CD4-positive, alpha-beta T cell (primary cell): ENCODE results near the gene PDE6G. TPM values are rescaled to one million over a fixed set of nuclear protein-coding genes. Genes with fewer than 3 reads are reported as not detected.

Experiments
- ATAC-seq: fragments of 200-7000 bp; cut with Tn5 transposase; one replicate; pipeline ENCODE4 v1.10.0; 2022; ENCODE audit warnings: mild to moderate bottlenecking; ENCODE audit not compliant: poor library complexity
- CTCF ChIA-PET: fragments of 350-600 bp; sonication (Branson Sonifier 250); formaldehyde crosslinking; loops from one replicate; lab custom pipeline; 2021; ENCODE audit warnings: antibody characterized with exemption, inconsistent platforms; lab: Charles Lee
- POLR2A ChIA-PET: fragments of 350-600 bp; sonication (Branson Sonifier 250); formaldehyde crosslinking; loops from one replicate; lab custom pipeline; 2021; ENCODE audit warnings: antibody characterized with exemption, inconsistent platforms; lab: Charles Lee
- DNase-seq, 14 experiments: peaks; one replicate each; pipeline ENCODE4 v3.0.0-alpha.2; 2013 to 2020; ENCODE audit warnings: mixed read lengths in 2 of 14
- H3K27ac ChIP-seq, 2 donors: one replicate each; pipeline versions ENCODE4 v1.5.1 to v1.7.0; 2013; ENCODE audit warnings: low read length in 2 of 2, low read depth in 1 of 2, mild to moderate bottlenecking in 1 of 2
- H3K27me3 ChIP-seq, 2 experiments: 1 replicate in 1 of 2; 2 replicates in 1 of 2; pipeline versions ENCODE4 v1.6.1 to v1.7.0; 2013; ENCODE audit warnings: low read length in 2 of 2, control low read depth in 1 of 2, mild to moderate bottlenecking in 1 of 2, moderate library complexity in 1 of 2; ENCODE audit not compliant: insufficient read depth in 2 of 2, control insufficient read depth in 1 of 2
- H3K36me3 ChIP-seq: one replicate; pipeline ENCODE4 v1.6.1; 2013; ENCODE audit warnings: low read length, control low read depth; ENCODE audit not compliant: insufficient read depth
- H3K4me1 ChIP-seq: one replicate; pipeline ENCODE4 v1.6.1; 2013; ENCODE audit warnings: low read length, control low read depth; ENCODE audit not compliant: insufficient read depth
- H3K4me3 ChIP-seq: one replicate; pipeline ENCODE4 v1.5.1; 2013; ENCODE audit warnings: mild to moderate bottlenecking, low read length, moderate library complexity
- H3K9me3 ChIP-seq, 2 experiments: 1 replicate in 1 of 2; 2 replicates in 1 of 2; pipeline versions ENCODE4 v1.6.1 to v1.7.0; 2013; ENCODE audit warnings: low read length in 2 of 2, mild to moderate bottlenecking in 2 of 2, control low read depth in 1 of 2, moderate library complexity in 1 of 2; ENCODE audit not compliant: control insufficient read depth in 1 of 2, insufficient read depth in 1 of 2
- H3K27ac Mint-ChIP-seq: one replicate; pipeline ENCODE4 v1.8.0; 2020; ENCODE audit warnings: mixed read lengths
- H3K27me3 Mint-ChIP-seq: one replicate; pipeline ENCODE4 v1.8.0; 2021; ENCODE audit warnings: mixed read lengths
- H3K36me3 Mint-ChIP-seq: one replicate; pipeline ENCODE4 v1.8.0; 2021; ENCODE audit warnings: low read depth, mixed read lengths
- H3K4me1 Mint-ChIP-seq: one replicate; pipeline ENCODE4 v1.8.0; 2021; ENCODE audit warnings: low read depth, mixed read lengths
- H3K4me3 Mint-ChIP-seq: one replicate; pipeline ENCODE4 v1.8.0; 2020; ENCODE audit warnings: mild to moderate bottlenecking, mixed read lengths
- H3K9me3 Mint-ChIP-seq: one replicate; pipeline ENCODE4 v1.8.0; 2020; ENCODE audit warnings: mixed read lengths
- CTCF ChIP-seq: fragments of 200-600 bp; IDR thresholded peaks from one replicate; pipeline ENCODE4 v1.8.0; 2022; ENCODE audit warnings: antibody characterized with exemption, mild to moderate bottlenecking
- intact Hi-C, 2 experiments: fragments of 100-400 bp; cut with DNase I in 1 of 2; cut with micrococcal nuclease in 1 of 2; formaldehyde crosslinking; loops; one replicate each; pipeline versions ENCODE4 v1.15.1 to v1.9.0; 2023 to 2025; cut with DNase I, micrococcal nuclease
- total RNA-seq, 174 experiments: library from RNA in 2 of 174; stranded (reverse) in 2 of 174; gene quantifications; one replicate each; pipeline ENCODE4 v1.2.3 and lab custom pipeline; 2021 to 2026

PDE6G gene
- total RNA-seq, 2 experiments from 2014 or later, result 0.49 to 0.92 TPM

- DNase-seq, result no peak
- Histone ChIP-seq H3K9me3 (no peaks in the 10 kb centered on the region), H3K27me3 (no peaks in the 10 kb centered on the region), H3K27ac (no peak overlapping the region), H3K36me3 (peaks cover 63% of the 10 kb centered on the region), H3K4me1 (peaks cover 56% of the 10 kb centered on the region), H3K4me3 (no peak overlapping the region)
- no peaks in the 10 kb centered on the region for H3K9me3 Mint-ChIP-seq
- CTCF ChIA-PET, result no interaction called here
- no peak for TF ChIP-seq CTCF
- no peaks in the 10 kb centered on the region for H3K27me3 Mint-ChIP-seq
- intact Hi-C loops, result no loop called here
- POLR2A ChIA-PET, result interaction anchor here (0.7 to 4.0 kb wide), 2 partner anchors 9 to 16 kb away, joined by 3 to 43 read pairs; partner anchors contain the start of gene MRPL12
- H3K27ac Mint-ChIP-seq, result no peak overlapping the region
- H3K4me3 Mint-ChIP-seq, result no peak overlapping the region
- no peak for ATAC-seq
- H3K36me3 Mint-ChIP-seq, result peaks cover 70% of the 10 kb centered on the region
- H3K4me1 Mint-ChIP-seq, result peaks cover 24% of the 10 kb centered on the region
Measured at GRCh38 chr17:81686614-81687013, 30.3 kb upstream of the PDE6G start.

GRCh38 chr17:81685108-81685507 lies 28.8 kb upstream of the PDE6G start:
- peaks cover 56% of the 10 kb centered on the region for H3K4me1 ChIP-seq
- H3K36me3 ChIP-seq, result peaks cover 48% of the 10 kb centered on the region
- Mint-ChIP-seq H3K27ac (peak overlapping the region; percentile 79), H3K36me3 (peaks cover 59% of the 10 kb centered on the region), H3K4me3 (peak overlapping the region; percentile 84), H3K9me3 (no peaks in the 10 kb centered on the region), H3K27me3 (no peaks in the 10 kb centered on the region), H3K4me1 (peaks cover 24% of the 10 kb centered on the region)
- H3K9me3 ChIP-seq, result no peaks in the 10 kb centered on the region
- no peak for ATAC-seq
- intact Hi-C loops, result loop anchor here in 1 of 2 experiments (2.0 kb wide), 1 partner anchor 18 kb away; the partner anchor contains the start of gene MRPL12
- ChIA-PET CTCF (interaction anchor here (1.6 kb wide), 1 partner anchor 9 kb away, joined by 5 read pairs; no protein-coding TSS in a partner anchor), POLR2A (interaction anchor here (0.6 to 4.0 kb wide), 4 partner anchors 18 to 48 kb away, joined by 3 to 43 read pairs (median 6); partner anchors contain the start of genes MRPL12, NPLOC4 and TSPAN10)
- H3K27ac ChIP-seq, result peak overlapping the region in 1 of 2 donors; percentile 34
- peak overlapping the region; percentile 98 for H3K4me3 ChIP-seq
- peak in 2 of 14 experiments; percentile 21 to 28 for DNase-seq
- no peaks in the 10 kb centered on the region for H3K27me3 ChIP-seq
- no peak for TF ChIP-seq CTCF

- no peak for TF ChIP-seq CTCF
- ChIA-PET POLR2A (interaction anchor here (0.6 to 4.0 kb wide), 13 partner anchors 11 to 932 kb away, joined by 3 to 43 read pairs (median 5); partner anchors contain the start of genes ACTG1, CCDC137, CENPX and FAAP100), CTCF (interaction anchor here (1.2 to 1.6 kb wide), 3 partner anchors 9 to 185 kb away, joined by 3 to 5 read pairs (median 3); no protein-coding TSS in a partner anchor)
- intact Hi-C loops, result loop anchor here (2.0 to 5.0 kb wide), 3 partner anchors 18 to 178 kb away; partner anchors contain the start of genes MRPL12 (in 1 of the 2) and P4HB (in 1 of the 2)
- peaks cover 24% of the 10 kb centered on the region for H3K4me1 Mint-ChIP-seq
- ATAC-seq (no peak), DNase-seq (no peak)
- peaks cover 56% of the 10 kb centered on the region for H3K4me1 ChIP-seq
- no peaks in the 10 kb centered on the region for H3K27me3 ChIP-seq
- peaks cover 52% of the 10 kb centered on the region for H3K36me3 Mint-ChIP-seq
- peak overlapping the region; percentile 79 for H3K27ac Mint-ChIP-seq
- H3K27ac ChIP-seq, result peak overlapping the region; percentile 36 to 50
- no peaks in the 10 kb centered on the region for H3K9me3 Mint-ChIP-seq
- peak overlapping the region; percentile 84 for H3K4me3 Mint-ChIP-seq
- H3K4me3 ChIP-seq, result peak overlapping the region; percentile 98
- no peaks in the 10 kb centered on the region for H3K27me3 Mint-ChIP-seq
- H3K36me3 ChIP-seq, result peaks cover 43% of the 10 kb centered on the region
- H3K9me3 ChIP-seq, result no peaks in the 10 kb centered on the region
Measured at GRCh38 chr17:81684442-81684911, 28.1 kb upstream of the PDE6G start.
